Stimulated activated CD8-positive, alpha-beta memory T cell treated with anti-CD3 and anti-CD28 coated beads, Interleukin-4, amount 100 ng/mL, for 24 hours (primary cell): ENCODE data around the gene DES.

Experiments used
- DNase-seq: peaks from one replicate; pipeline ENCODE4 v3.0.0-alpha.2; 2020; ENCODE audit warnings: low read depth

The DES gene

GRCh38 chr2:219438453-219438852 is 20.3 kb downstream of the DES start:
- no peak for DNase-seq

- DNase-seq = no peak
Observed at GRCh38 chr2:219439506-219439905, 21.3 kb downstream of the DES start.

GRCh38 chr2:219440388-219441256 is 22.4 kb downstream of the DES start:
- DNase-seq = no peak

DNA sequence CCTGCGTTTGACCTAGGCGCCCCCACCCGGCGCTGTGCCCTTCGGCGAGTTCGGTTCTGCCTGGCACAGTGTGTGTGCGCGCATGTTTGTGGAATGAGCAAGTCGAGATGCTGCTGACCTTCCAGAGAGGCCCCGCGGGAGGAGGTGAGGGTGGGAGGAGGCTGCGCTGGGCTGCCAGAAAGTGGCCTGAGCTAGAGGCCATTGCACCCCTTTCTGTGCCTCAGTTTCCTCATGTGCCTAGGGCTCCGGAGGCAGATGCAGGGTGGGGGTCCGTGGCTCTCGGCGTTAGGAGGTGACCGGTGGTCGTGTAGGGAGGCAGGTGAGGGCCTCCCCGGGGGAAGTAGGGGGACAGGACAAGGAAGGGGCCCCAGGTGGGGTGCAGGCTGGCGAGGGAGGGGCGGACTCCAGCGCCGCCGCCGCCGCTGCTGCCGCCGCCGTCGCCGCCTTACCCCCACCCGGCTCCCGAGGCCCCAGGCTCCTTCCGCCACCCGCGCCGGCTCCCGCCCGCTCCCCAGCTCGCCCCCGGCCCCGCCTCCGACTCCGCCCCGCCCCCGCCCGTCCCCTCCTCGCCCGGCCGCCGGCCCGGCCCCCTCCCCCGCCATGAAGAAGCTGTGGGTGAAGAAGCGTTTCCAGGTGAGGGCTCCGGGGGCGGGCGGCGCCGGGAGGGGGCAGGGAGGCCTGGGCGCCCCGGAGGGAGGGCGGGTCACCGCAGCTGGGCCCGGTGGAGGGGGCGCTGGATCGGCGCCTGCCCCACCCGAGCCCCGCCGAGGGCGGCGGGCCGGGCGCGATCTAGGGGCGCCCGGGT is 23.5 kb downstream of the DES start:
- DNase-seq = peak; percentile 27

- DNase-seq = no peak
Observed at GRCh38 chr2:219442256-219443015, 24.3 kb downstream of the DES start.

- no peak for DNase-seq
Observed at GRCh38 chr2:219443016-219443696, 25.0 kb downstream of the DES start.

GRCh38 chr2:219443697-219444023 is 25.5 kb downstream of the DES start:
- no peak for DNase-seq

- no peak for DNase-seq
Observed at GRCh38 chr2:219444566-219445091, 26.5 kb downstream of the DES start.

DNA sequence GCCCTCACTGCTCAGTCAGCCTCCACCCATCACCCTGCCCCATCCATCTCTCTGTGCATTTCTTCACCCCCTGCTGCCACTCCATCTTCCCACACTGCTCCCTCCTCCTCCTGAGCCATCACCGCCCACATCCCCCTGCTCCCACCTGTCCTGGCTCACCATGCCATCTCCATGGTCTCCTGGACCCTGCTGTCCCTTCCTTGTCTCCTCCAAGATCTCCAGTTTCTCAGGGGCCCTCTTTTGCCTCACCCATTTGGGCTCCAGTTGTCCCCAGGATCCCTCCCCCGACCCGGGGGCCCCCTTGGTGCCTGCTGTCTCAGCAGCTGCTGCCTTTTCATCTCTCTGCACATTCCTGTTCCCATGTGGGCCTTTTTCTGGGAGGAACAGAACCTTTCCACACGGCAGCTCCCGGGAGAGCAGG is 27.1 kb downstream of the DES start:
- no peak for DNase-seq

GRCh38 chr2:219446101-219446504 is 27.9 kb downstream of the DES start:
- no peak for DNase-seq

DNA sequence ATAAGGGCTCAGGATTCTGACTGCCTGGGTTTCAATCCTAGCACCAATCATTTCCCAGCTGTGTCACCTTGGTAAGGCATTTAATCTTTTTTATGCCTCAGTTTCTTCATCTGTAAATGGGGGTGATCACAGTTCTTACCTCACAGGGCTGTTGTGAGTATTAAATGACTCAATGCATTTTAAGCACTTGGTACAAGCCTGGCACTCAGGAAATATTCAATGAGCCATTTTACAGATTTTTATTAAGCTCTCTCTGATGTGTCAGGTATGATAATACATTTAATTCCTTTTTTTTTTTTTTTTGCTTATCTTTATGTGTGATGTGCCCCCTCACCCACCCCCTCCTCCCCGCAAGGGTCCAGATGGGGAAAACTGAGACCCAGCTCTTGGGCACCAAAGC is 28.5 kb downstream of the DES start:
- DNase-seq = no peak

DNA sequence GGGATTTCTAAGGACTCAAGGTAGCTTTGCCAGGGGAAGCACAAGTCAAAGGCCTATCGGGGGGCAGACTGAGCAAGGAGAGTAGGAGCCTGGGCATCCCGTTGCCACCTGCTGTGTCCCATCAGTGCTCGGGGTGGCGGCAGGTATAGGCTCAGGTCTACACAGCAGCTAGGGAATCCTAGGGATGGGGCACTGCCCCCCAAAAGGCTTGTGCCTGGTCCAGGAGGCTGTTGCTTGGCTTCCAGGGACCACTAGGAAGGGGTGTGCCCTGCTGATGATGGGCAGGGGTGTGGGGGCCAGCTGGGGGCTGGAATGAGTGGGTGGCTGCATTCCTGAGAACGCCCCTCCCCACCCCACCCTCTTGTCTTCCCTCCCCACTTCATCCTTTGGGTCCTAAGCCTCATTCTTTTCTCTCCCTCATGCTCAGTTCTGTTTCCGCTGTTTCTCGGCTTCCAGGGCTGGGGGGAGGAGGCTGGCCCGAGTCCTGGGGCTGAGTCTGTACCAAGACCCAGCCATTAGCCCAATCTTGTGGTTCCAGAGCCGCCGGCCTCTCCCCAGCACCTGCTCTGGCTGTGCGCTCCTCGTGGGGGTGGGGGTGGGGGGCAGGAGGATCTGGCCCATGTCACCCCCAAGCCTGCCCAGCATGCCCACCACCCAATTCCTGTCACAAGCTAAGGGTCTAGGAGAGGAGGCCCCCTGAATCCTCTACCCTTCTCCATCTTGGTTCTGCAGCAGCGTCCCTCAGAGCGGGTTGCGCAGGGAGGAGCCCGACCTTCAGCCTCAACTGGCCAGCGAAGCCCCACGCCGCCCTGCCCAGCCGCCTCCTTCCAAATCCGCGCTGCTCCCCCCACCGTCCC is 29.3 kb downstream of the DES start:
- DNase-seq = no peak

GRCh38 chr2:219448099-219448775 is 30.1 kb downstream of the DES start:
- no peak for DNase-seq

DNA sequence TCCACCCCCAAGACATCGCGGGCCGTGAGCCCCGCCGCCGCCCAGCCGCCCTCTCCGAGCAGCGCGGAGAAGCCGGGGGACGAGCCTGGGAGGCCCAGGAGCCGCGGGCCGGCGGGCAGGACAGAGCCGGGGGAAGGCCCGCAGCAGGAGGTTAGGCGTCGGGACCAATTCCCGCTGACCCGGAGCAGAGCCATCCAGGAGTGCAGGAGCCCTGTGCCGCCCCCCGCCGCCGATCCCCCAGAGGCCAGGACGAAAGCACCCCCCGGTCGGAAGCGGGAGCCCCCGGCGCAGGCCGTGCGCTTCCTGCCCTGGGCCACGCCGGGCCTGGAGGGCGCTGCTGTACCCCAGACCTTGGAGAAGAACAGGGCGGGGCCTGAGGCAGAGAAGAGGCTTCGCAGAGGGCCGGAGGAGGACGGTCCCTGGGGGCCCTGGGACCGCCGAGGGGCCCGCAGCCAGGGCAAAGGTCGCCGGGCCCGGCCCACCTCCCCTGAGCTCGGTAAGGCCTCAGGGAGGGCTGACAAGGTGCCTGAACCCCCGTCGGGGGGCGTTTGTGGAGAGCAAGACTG is 30.7 kb downstream of the DES start:
- peak; percentile 15 for DNase-seq

- DNase-seq = no peak
Observed at GRCh38 chr2:219449609-219450008, 31.4 kb downstream of the DES start.

- no peak for DNase-seq
Observed at GRCh38 chr2:219451661-219452360, 33.6 kb downstream of the DES start.

DNA sequence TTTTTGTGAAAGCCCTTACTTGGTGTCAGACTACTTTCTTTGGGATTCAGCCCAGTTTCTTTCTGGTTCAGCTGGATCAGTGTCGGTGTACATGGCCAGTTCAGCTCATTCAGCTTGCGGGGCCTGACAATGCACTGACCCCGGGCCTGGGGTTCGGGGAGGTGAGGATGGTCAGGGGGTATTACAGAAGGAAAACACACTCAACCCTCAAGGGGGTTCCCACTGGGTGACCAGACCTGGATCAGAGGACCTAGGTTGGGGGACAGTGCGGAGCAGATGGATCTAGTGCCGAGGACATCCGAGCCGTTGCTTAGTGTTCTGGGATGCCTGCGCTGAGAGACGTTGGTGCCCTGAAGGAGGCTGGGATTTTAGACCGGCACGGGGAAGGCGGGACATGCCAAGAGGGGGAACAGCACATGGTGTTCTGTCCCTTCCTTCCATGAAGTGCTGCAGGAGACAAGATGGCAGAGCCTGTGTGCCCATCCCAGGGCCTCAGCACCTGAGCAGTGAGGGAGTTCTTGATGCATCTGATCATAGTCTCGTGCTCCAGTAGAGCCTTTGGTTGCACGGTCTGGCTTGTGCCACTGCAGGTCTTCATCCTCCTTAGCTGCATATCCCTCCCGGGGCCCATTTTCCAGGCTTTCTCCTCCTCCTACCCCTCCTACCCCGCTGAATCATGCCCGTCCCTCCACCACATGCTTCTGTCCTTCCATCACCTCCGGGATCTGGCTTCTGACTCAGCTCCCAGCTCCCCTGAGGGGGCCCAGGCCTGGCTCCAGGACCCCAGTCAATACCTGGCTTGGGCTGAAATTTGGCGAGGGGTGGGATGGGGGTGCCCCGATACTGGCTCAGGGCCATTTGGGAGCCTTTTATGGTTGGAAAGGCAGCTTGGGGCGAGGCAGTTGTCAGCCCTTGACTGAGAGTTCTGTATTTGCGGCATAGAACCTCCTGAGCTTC is 34.5 kb downstream of the DES start:
- no peak for DNase-seq
